Stimulated activated memory B cell treated with anti-CD40 and anti-IgM and Interleukin-4, amounts not matched to agents 10 μg/mL and 1 μg/mL and 100 μg/mL, for 72 hours (primary cell): Measurements from ENCODE around the gene ARFGEF3.
A peak's percentile ranks its signal among the peaks of the same experiment; 100 is the strongest.
"Not testable (repeated sequence)": the region's sequence is repeated elsewhere in the genome, so short reads cannot be mapped to it uniquely, and the experiment has no call there.

ENCODE experiments used
- ATAC-seq: fragments of 150-1000 bp; cut with Tn5 transposase; 2 replicates; pipeline ENCODE4 v1.10.0; 2021
- H3K27ac Mint-ChIP-seq: one replicate; pipeline ENCODE4 v1.8.0; 2022; ENCODE audit warnings: mild to moderate bottlenecking, mixed read lengths
- H3K27me3 Mint-ChIP-seq: one replicate; pipeline ENCODE4 v1.8.0; 2022; ENCODE audit warnings: mixed read lengths
- H3K36me3 Mint-ChIP-seq: one replicate; pipeline ENCODE4 v1.8.0; 2022; ENCODE audit warnings: mixed read lengths
- H3K4me1 Mint-ChIP-seq: one replicate; pipeline ENCODE4 v1.8.0; 2022; ENCODE audit warnings: mixed read lengths
- H3K4me3 Mint-ChIP-seq: one replicate; pipeline ENCODE4 v1.8.0; 2022; ENCODE audit warnings: mild to moderate bottlenecking, moderate library complexity, mixed read lengths
- H3K9me3 Mint-ChIP-seq: one replicate; pipeline ENCODE4 v1.8.0; 2022; ENCODE audit warnings: mixed read lengths

Gene ARFGEF3

DNA sequence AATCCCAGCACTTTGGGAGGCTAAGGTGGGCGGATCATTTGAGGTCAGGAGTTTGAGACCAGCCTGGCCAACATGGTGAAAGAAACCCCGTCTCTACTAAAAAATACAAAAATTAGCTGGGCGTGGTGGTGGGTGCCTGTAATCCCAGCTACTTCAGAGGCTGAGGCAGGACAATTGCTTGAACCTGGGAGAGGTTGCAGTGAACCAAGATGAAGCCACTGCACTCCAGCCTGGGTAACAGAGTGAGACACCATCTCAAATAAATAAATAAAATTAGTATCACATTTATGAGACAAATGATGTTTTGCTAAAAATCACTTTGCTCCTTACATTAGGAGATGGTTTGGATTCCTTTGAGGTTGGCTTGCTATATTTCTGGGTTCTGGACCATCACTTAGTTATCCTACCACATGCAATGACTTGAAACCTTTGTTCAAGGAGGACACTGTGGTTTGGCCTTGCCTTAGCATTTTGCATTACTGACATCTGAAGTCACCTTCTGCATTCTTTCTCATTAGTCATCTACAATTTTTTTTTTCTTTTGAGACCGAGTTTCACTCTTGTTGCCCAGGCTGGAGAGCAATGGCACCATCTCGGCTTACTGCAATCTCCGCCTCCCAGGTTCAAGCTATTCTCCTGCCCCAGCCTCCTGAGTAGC is 126.8 kb downstream of the ARFGEF3 start:
- H3K36me3 Mint-ChIP-seq, H3K27ac Mint-ChIP-seq, H3K4me3 Mint-ChIP-seq, H3K4me1 Mint-ChIP-seq, ATAC-seq, H3K9me3 Mint-ChIP-seq: not testable (repeated sequence)
- H3K27me3 Mint-ChIP-seq = peaks cover 12% of the 10 kb centered on the region

- Mint-ChIP-seq H3K4me3 (no peak overlapping the region), H3K36me3 (no peaks in the 10 kb centered on the region), H3K27me3 (peaks cover 12% of the 10 kb centered on the region), H3K4me1 (peaks cover 8% of the 10 kb centered on the region), H3K27ac (no peak overlapping the region), H3K9me3 (no peaks in the 10 kb centered on the region)
- ATAC-seq = peak; percentile 42
Measured at GRCh38 chr6:138289739-138290138, 128.0 kb downstream of the ARFGEF3 start.

DNA sequence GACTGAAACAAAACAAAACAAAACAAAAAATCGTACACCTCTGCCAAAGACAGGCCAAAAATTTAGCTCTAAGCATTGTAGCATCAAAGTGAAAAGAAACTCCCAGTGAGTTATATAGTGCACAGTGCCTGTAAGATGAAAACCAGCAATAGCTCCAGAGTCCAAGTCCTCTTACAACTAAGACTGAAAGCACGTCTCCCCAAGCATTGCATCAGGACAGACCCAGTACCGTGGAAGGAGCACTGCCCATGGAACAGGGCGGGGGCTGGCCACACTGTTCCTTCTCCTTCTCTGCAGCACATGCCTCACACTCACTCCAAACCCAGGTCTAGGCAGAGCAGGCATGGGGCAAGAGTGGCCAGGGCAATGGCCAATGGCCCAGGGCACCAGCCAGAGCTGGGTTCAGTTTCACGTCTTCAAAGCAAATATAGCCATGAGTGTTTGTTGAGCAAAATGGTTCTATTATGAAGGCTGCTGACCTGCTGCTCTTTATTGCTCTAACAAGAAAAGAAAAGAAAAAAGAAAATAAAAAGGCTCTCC is 128.8 kb downstream of the ARFGEF3 start:
- Mint-ChIP-seq H3K9me3 (no peaks in the 10 kb centered on the region), H3K4me3 (no peak overlapping the region), H3K36me3 (no peaks in the 10 kb centered on the region), H3K27me3 (peaks cover 12% of the 10 kb centered on the region), H3K4me1 (peaks cover 8% of the 10 kb centered on the region), H3K27ac (no peak overlapping the region)
- ATAC-seq = no peak

DNA sequence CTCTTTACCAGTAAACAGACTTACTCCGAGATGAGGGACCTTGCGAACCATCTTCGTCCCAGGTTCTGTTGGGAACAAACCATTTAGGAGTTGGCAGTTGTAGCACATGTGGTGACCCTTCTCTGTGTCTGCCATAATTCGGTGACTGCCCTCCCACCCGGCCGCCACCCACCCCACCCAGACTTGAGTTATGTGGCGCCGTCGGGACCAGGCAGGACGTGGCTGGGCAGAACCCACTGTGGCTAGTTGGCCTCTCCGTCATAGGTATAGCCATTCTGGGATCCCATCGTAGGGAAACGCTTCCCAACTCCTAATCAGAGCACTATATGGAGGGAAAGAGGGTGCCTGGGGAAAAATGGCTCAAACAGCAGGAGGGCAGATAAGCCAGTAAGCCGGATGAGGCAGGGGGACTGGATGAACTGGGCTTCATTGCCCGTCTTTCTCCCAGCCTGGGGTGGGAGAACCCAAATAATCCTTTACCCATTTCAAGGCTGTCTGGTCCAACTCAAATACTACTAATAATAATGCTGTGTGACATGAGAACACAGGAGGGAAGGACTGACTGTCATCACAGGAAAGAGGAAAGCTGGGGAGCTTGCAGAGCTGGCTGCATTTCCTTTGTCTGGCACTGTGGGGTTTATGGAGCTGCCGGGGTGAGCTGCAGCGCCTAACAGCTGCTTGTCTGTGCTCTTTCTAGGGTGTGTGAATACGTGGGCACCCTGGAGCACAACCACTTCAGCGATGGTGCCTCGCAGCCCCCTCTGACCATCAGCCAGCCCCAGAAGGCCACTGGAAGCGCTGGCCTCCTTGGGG is 129.5 kb downstream of the ARFGEF3 start:
- Mint-ChIP-seq H3K27me3 (peaks cover 12% of the 10 kb centered on the region), H3K27ac (no peak overlapping the region), H3K4me1 (peaks cover 8% of the 10 kb centered on the region), H3K9me3 (no peaks in the 10 kb centered on the region), H3K36me3 (no peaks in the 10 kb centered on the region), H3K4me3 (no peak overlapping the region)
- ATAC-seq = no peak

- Mint-ChIP-seq H3K27ac (no peak overlapping the region), H3K36me3 (no peaks in the 10 kb centered on the region), H3K4me1 (peaks cover 8% of the 10 kb centered on the region), H3K27me3 (peaks cover 12% of the 10 kb centered on the region), H3K4me3 (no peak overlapping the region), H3K9me3 (no peaks in the 10 kb centered on the region)
- no peak for ATAC-seq
Measured at GRCh38 chr6:138291849-138292181, 130.1 kb downstream of the ARFGEF3 start.

DNA sequence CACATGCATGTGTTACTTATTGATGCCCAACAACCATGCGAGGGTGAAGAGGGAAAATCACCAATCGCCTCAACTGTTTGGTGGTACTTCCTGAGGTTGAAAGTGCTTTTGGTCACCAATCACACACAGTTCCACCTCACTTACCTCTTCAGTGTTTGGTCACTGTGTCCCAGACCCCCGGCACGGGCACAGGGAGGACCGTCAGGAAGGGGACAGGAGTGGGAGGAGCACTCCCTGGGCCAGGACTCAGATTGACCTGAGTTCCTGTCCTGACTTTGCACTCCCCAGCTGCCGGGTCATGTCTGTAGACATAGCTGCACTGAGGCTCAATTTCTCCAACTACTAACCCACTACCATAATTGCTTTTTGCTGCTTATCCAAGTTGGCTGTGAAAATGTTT is 130.7 kb downstream of the ARFGEF3 start:
- no peaks in the 10 kb centered on the region for H3K9me3 Mint-ChIP-seq
- peaks cover 12% of the 10 kb centered on the region for H3K27me3 Mint-ChIP-seq
- no peak overlapping the region for H3K27ac Mint-ChIP-seq
- ATAC-seq = no peak
- H3K36me3 Mint-ChIP-seq = no peaks in the 10 kb centered on the region
- H3K4me3 Mint-ChIP-seq = no peak overlapping the region
- peaks cover 8% of the 10 kb centered on the region for H3K4me1 Mint-ChIP-seq

GRCh38 chr6:138293428-138294395 is 132.0 kb downstream of the ARFGEF3 start:
- Mint-ChIP-seq H3K4me3 (no peak overlapping the region), H3K27me3 (peaks cover 12% of the 10 kb centered on the region), H3K27ac (no peak overlapping the region), H3K9me3 (no peaks in the 10 kb centered on the region), H3K36me3 (no peaks in the 10 kb centered on the region), H3K4me1 (peaks cover 8% of the 10 kb centered on the region)
- no peak for ATAC-seq

GRCh38 chr6:138296381-138296780 is 134.6 kb downstream of the ARFGEF3 start:
- Mint-ChIP-seq H3K27ac (no peak overlapping the region), H3K36me3 (no peaks in the 10 kb centered on the region), H3K27me3 (peaks cover 9% of the 10 kb centered on the region), H3K4me1 (no peaks in the 10 kb centered on the region), H3K4me3 (no peak overlapping the region), H3K9me3 (no peaks in the 10 kb centered on the region)
- no peak for ATAC-seq

- H3K4me1 Mint-ChIP-seq = no peaks in the 10 kb centered on the region
- no peaks in the 10 kb centered on the region for H3K9me3 Mint-ChIP-seq
- H3K27me3 Mint-ChIP-seq = peaks cover 9% of the 10 kb centered on the region
- H3K36me3 Mint-ChIP-seq = no peaks in the 10 kb centered on the region
- H3K4me3 Mint-ChIP-seq = no peak overlapping the region
- no peak overlapping the region for H3K27ac Mint-ChIP-seq
- ATAC-seq = no peak
Measured at GRCh38 chr6:138296786-138297185, 135.0 kb downstream of the ARFGEF3 start.

DNA sequence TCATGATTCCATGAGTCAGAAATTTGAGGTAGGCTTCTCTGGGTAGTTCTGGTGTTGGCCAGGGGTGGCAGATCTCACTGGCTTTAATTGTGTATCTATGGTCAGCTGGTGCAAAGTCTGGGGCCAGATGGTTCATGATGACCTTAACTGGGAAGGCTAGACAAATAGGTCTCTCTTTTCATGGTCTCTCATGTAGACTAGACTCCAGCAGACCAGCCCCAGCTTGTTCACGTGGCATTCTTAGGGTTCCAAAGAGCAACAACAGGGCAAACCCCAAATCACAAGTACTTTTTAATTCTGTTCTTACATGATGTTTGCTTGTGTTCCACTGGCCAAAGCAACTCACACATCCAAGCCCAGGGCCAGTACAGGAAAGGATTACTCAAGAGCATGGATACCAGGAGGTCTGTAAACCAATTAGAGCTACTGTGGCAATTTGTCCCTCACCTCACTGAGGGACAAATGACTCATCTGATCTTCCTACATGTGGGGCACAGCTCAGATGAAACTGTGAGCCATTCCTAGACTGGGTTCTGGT is 136.1 kb downstream of the ARFGEF3 start:
- Mint-ChIP-seq H3K27me3 (peaks cover 11% of the 10 kb centered on the region), H3K4me3 (no peak overlapping the region), H3K9me3 (no peaks in the 10 kb centered on the region), H3K27ac (no peak overlapping the region), H3K36me3 (no peaks in the 10 kb centered on the region), H3K4me1 (no peaks in the 10 kb centered on the region)
- no peak for ATAC-seq

DNA sequence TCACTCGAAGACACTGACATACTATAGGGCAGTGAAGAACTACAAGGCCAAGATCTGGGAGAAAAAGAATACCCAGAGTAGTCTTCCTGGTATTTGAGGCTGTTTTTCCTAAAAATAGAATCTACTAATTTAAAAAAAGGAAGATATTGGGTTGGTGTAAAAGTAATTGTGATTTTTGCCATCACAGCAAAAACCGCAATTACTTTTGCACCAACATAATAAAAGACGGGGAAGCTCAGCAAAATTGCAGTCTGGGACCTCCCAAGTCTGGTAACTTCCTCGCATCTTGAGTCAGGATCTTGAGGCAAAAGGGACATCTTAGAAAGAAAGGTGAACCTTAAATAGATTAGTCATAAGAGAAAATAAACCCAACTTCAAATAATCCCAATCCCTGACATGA is 138.7 kb downstream of the ARFGEF3 start:
- Mint-ChIP-seq H3K27ac (no peak overlapping the region), H3K4me3 (no peak overlapping the region), H3K36me3 (no peaks in the 10 kb centered on the region), H3K27me3 (peaks cover 19% of the 10 kb centered on the region), H3K9me3 (no peaks in the 10 kb centered on the region), H3K4me1 (no peaks in the 10 kb centered on the region)
- no peak for ATAC-seq

GRCh38 chr6:138302554-138302953 is 140.8 kb downstream of the ARFGEF3 start:
- ATAC-seq = no peak
- peaks cover 19% of the 10 kb centered on the region for H3K27me3 Mint-ChIP-seq
- H3K27ac Mint-ChIP-seq = no peak overlapping the region
- no peaks in the 10 kb centered on the region for H3K36me3 Mint-ChIP-seq
- H3K9me3 Mint-ChIP-seq = no peaks in the 10 kb centered on the region
- no peak overlapping the region for H3K4me3 Mint-ChIP-seq
- no peaks in the 10 kb centered on the region for H3K4me1 Mint-ChIP-seq

- Mint-ChIP-seq H3K27ac (no peak overlapping the region), H3K4me1 (no peaks in the 10 kb centered on the region)
Measured at GRCh38 chr6:138307352-138307751, 145.6 kb downstream of the ARFGEF3 start.

DNA sequence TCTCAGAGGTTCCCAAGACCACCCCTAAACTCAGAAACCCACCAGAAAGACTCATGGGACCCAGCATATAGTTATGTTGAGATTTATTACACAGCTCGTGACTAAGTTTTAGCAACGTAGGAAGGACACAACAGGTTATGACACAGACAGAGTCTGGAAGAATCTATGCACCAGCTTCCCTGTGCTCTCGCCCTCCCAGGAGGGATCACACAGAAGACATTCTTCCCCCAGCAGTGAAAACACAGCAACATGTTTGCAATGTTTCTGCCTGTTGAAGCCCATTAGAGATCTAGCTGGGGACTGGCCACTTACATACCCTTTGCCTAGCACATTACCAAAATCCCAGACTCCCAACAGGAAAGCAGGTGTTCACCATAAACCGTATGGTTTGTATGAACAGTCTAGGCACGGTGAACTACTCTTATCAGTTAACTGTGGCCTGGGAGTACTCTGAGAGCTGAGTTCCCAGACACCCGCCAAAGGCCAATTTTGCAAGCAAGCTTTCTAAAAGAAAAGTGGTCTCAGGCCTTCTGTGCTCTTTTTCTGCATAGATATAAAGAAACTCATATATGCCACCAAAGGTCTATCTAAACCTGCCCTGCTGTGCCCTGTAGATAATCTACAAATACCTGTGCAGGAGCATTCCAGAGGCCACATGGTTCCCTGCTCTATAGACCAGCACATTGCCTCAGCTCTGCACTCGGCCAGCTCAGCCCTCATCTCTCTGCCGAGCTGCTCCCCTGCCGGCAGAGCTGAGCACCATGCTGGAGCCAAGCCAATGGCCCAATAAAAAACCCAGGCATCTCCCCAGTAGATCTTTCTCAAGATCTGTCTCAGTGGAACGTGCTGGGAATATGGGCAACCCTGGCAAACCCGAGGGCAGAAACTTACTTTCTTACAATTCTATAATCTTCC is 146.3 kb downstream of the ARFGEF3 start:
- no peaks in the 10 kb centered on the region for H3K36me3 Mint-ChIP-seq
- ATAC-seq = no peak
- no peaks in the 10 kb centered on the region for H3K4me1 Mint-ChIP-seq
- H3K27me3 Mint-ChIP-seq = peaks cover 5% of the 10 kb centered on the region
- H3K9me3 Mint-ChIP-seq = no peaks in the 10 kb centered on the region
- H3K4me3 Mint-ChIP-seq = no peak overlapping the region
- no peak overlapping the region for H3K27ac Mint-ChIP-seq

More at GRCh38 chr6:138307352-138307751, 145.6 kb downstream of the ARFGEF3 start:
- ATAC-seq = no peak
- no peaks in the 10 kb centered on the region for H3K9me3 Mint-ChIP-seq
- H3K36me3 Mint-ChIP-seq = no peaks in the 10 kb centered on the region
- no peak overlapping the region for H3K4me3 Mint-ChIP-seq
- peaks cover 9% of the 10 kb centered on the region for H3K27me3 Mint-ChIP-seq
